ENCODE data around the gene SCN10A. TPM values are rescaled to one million over a fixed set of nuclear protein-coding genes. Genes with fewer than 3 reads are reported as not detected.

Gene SCN10A
- total and polyA plus RNA-seq, 2 experiments from 2014 or later = 0.03 TPM; not detected in 1

- TF ChIP-seq, protein P1, sequence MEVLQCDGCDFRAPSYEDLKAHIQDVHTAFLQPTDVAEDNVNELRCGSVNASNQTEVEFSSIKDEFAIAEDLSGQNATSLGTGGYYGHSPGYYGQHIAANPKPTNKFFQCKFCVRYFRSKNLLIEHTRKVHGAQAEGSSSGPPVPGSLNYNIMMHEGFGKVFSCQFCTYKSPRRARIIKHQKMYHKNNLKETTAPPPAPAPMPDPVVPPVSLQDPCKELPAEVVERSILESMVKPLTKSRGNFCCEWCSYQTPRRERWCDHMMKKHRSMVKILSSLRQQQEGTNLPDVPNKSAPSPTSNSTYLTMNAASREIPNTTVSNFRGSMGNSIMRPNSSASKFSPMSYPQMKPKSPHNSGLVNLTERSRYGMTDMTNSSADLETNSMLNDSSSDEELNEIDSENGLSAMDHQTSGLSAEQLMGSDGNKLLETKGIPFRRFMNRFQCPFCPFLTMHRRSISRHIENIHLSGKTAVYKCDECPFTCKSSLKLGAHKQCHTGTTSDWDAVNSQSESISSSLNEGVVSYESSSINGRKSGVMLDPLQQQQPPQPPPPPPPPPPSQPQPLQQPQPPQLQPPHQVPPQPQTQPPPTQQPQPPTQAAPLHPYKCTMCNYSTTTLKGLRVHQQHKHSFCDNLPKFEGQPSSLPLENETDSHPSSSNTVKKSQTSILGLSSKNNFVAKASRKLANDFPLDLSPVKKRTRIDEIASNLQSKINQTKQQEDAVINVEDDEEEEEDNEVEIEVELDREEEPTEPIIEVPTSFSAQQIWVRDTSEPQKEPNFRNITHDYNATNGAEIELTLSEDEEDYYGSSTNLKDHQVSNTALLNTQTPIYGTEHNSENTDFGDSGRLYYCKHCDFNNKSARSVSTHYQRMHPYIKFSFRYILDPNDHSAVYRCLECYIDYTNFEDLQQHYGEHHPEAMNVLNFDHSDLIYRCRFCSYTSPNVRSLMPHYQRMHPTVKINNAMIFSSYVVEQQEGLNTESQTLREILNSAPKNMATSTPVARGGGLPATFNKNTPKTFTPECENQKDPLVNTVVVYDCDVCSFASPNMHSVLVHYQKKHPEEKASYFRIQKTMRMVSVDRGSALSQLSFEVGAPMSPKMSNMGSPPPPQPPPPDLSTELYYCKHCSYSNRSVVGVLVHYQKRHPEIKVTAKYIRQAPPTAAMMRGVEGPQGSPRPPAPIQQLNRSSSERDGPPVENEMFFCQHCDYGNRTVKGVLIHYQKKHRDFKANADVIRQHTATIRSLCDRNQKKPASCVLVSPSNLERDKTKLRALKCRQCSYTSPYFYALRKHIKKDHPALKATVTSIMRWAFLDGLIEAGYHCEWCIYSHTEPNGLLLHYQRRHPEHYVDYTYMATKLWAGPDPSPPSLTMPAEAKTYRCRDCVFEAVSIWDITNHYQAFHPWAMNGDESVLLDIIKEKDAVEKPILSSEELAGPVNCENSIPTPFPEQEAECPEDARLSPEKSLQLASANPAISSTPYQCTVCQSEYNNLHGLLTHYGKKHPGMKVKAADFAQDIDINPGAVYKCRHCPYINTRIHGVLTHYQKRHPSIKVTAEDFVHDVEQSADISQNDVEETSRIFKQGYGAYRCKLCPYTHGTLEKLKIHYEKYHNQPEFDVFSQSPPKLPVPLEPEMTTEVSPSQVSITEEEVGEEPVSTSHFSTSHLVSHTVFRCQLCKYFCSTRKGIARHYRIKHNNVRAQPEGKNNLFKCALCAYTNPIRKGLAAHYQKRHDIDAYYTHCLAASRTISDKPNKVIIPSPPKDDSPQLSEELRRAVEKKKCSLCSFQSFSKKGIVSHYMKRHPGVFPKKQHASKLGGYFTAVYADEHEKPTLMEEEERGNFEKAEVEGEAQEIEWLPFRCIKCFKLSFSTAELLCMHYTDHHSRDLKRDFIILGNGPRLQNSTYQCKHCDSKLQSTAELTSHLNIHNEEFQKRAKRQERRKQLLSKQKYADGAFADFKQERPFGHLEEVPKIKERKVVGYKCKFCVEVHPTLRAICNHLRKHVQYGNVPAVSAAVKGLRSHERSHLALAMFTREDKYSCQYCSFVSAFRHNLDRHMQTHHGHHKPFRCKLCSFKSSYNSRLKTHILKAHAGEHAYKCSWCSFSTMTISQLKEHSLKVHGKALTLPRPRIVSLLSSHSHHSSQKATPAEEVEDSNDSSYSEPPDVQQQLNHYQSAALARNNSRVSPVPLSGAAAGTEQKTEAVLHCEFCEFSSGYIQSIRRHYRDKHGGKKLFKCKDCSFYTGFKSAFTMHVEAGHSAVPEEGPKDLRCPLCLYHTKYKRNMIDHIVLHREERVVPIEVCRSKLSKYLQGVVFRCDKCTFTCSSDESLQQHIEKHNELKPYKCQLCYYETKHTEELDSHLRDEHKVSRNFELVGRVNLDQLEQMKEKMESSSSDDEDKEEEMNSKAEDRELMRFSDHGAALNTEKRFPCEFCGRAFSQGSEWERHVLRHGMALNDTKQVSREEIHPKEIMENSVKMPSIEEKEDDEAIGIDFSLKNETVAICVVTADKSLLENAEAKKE (CRISPR knock-in tag; IDR thresholded peaks at IDR 0.05) = no peak
Observed at GRCh38 chr3:38720465-38720864, 95.6 kb downstream of the SCN10A start (continued).

DNA sequence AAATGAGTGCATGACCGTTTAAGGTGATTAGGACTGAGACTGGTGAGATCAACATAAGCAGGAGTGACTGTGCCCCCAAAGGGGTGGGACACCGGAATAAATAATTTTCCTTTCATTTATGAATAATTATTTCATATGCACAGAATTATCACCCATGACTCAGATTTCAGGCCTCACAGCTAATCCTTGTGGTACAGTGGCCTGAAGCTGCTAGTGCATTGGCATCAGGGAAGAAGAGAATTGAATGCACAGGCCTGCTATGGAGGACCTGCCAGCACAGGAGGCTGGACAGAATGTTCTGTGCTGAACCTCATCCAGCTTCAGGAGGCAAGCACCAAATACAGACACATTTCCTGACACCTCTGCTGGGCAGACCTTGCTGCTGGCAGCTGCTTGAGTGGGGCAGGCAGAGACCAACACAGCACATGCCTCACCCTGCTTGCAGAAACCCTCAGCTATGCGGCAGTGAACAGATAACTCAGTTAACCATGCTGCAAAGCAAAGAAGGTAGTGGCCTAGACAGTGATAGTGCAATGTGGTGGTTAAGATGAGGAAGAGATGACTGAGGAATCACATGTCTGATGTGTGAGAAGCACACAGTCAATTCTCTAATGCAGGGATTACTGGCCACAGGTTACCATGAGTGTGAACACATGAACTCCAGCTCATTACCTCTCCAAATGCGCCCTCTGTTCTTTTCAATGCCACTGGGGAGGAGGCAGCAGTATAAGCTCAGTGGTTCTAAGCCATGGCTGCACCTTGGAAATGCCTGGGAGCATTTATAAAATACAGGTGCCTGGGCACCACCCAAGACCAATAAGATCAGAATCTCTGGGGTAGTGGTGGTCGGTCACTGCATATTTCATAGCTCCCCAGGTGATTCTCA lies 98.4 kb downstream of the SCN10A start:
- H3K9me3 Mint-ChIP-seq = no peaks in the 10 kb centered on the region
- H3K79me2 ChIP-seq (replicated peaks; ENCODE audit: insufficient read depth) = no peaks in the 10 kb centered on the region
- H3K9me2 ChIP-seq (ENCODE audit: insufficient read depth) = no peaks in the 10 kb centered on the region; the same call in 1 of the 2 replicates
- H3K4me1 ChIP-seq (ENCODE audit: insufficient read depth) = peaks cover 17% of the 10 kb centered on the region
- H3F3A ChIP-seq (replicated peaks; ENCODE audit: low read depth) = no peaks in the 10 kb centered on the region
- H4K20me1 ChIP-seq (replicated peaks; ENCODE audit: insufficient read depth) = no peaks in the 10 kb centered on the region
- no peak for DNase-seq (ENCODE audit: low spot score)
- ATAC-seq = no peak
- H3K27ac ChIP-seq (ENCODE audit: low read depth) = no peak overlapping the region
- H3K4me3 ChIP-seq = no peak overlapping the region
- H3K4me3 Mint-ChIP-seq = no peak overlapping the region
- H3K36me3 ChIP-seq (ENCODE audit: insufficient read depth) = no peaks in the 10 kb centered on the region
- peaks cover 21% of the 10 kb centered on the region for H3K4me1 Mint-ChIP-seq
- no peaks in the 10 kb centered on the region for H3K27me3 ChIP-seq (ENCODE audit: insufficient read depth)
- H3K27ac Mint-ChIP-seq = no peak overlapping the region
- H3K36me3 Mint-ChIP-seq (ENCODE audit: low read depth) = no peaks in the 10 kb centered on the region
- H3K27me3 Mint-ChIP-seq (ENCODE audit: insufficient read depth, low read depth, poor library complexity) = peaks cover 2% of the 10 kb centered on the region
- H2AFZ ChIP-seq = no peak overlapping the region
- H3K4me2 ChIP-seq = no peak overlapping the region
- TF ChIP-seq, protein P2, sequence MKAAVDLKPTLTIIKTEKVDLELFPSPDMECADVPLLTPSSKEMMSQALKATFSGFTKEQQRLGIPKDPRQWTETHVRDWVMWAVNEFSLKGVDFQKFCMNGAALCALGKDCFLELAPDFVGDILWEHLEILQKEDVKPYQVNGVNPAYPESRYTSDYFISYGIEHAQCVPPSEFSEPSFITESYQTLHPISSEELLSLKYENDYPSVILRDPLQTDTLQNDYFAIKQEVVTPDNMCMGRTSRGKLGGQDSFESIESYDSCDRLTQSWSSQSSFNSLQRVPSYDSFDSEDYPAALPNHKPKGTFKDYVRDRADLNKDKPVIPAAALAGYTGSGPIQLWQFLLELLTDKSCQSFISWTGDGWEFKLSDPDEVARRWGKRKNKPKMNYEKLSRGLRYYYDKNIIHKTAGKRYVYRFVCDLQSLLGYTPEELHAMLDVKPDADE (IDR thresholded peaks at IDR 0.05) = no peak
- TF ChIP-seq, protein P1 (CRISPR knock-in tag; IDR thresholded peaks at IDR 0.05) = no peak
- TF ChIP-seq POLR2AphosphoS5 (IDR thresholded peaks at IDR 0.05; ENCODE audit: low read depth) (no peak), ZNF331 (CRISPR knock-in tag; IDR thresholded peaks at IDR 0.05; ENCODE audit: low read depth) (no peak)
